Activated CD4-positive, alpha-beta memory T cell treated with anti-CD3 and anti-CD28 coated beads for 36 hours (primary cell): ENCODE results near the gene NUDT8. TPM values are rescaled to one million over a fixed set of nuclear protein-coding genes. Genes with fewer than 3 reads are reported as not detected.

Experiments used
- CTCF ChIA-PET: fragments of 350-600 bp; sonication (Branson Sonifier 250); formaldehyde crosslinking; loops from one replicate; lab custom pipeline; 2021; ENCODE audit warnings: antibody characterized with exemption, inconsistent platforms; lab: Charles Lee
- POLR2A ChIA-PET: fragments of 350-600 bp; sonication (Branson Sonifier 250); formaldehyde crosslinking; loops from one replicate; lab custom pipeline; 2021; ENCODE audit warnings: antibody characterized with exemption; lab: Charles Lee
- DNase-seq: peaks from one replicate; pipeline ENCODE4 v3.0.0-alpha.2; 2020
- H3K27ac Mint-ChIP-seq: one replicate; pipeline ENCODE4 v1.8.0; 2021; ENCODE audit warnings: mixed read lengths
- H3K27me3 Mint-ChIP-seq: one replicate; pipeline ENCODE4 v1.8.0; 2021; ENCODE audit warnings: mixed read lengths
- H3K36me3 Mint-ChIP-seq: one replicate; pipeline ENCODE4 v1.8.0; 2021; ENCODE audit warnings: mixed read lengths
- H3K4me1 Mint-ChIP-seq: one replicate; pipeline ENCODE4 v1.8.0; 2021; ENCODE audit warnings: low read depth, mixed read lengths
- H3K4me3 Mint-ChIP-seq: one replicate; pipeline ENCODE4 v1.8.0; 2021; ENCODE audit warnings: mild to moderate bottlenecking, mixed read lengths
- H3K9me3 Mint-ChIP-seq: one replicate; pipeline ENCODE4 v1.8.0; 2021; ENCODE audit warnings: mixed read lengths
- intact Hi-C: fragments of 100-400 bp; cut with micrococcal nuclease; formaldehyde crosslinking; loops from one replicate; pipeline ENCODE4 v1.15.1; 2023
- total RNA-seq, 2 experiments: library from RNA; stranded (reverse); gene quantifications; one replicate each; pipeline ENCODE4 v1.2.3, GENCODE V29; 2021

Gene NUDT8
- total RNA-seq, 2 experiments from 2014 or later = 23.3 to 24.3 TPM

DNA sequence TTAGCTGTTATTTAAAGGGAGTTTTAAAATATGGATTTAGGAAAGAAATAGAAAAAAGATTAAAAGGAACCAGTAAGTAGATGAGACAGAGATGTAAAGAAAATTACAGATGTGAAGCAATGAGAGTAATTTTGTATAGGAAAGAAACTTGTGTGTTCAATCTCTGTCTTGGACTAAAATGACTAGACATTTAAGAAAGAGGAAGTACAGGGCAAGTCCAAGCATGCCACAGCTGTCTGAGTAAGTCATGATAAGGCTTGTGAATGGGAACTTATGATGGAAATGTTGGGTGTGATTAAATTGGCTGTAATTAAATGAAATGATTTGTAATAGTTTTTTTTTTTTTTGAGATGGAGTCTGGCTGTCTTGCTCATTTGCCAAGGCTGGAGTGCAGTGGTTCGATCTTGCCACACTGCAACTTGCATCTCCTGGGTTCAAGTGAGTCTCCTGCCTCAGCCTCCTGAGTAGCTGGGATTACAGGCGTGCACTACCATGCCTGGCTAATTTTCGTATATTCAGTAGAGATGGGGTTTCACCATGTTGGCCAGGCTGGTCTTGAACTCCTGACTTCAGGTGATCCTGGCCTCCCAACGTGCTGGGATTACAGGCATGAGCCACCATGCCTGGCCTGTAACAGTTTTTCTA, 26.7 kb upstream of the NUDT8 start:
- CTCF ChIA-PET = interaction anchor here (0.6 to 5.8 kb wide), 3 partner anchors 10 to 833 kb away, joined by 3 to 90 read pairs (median 6); partner anchors contain the start of gene NUDT8
- peaks cover 2% of the 10 kb centered on the region for H3K36me3 Mint-ChIP-seq
- H3K27ac Mint-ChIP-seq = no peak overlapping the region
- no peak for DNase-seq
- POLR2A ChIA-PET = interaction anchor here (1.5 kb wide), 1 partner anchor 26 kb away, joined by 8 read pairs; the partner anchor contains the start of gene NUDT8
- no peak overlapping the region for H3K4me3 Mint-ChIP-seq
- H3K27me3 Mint-ChIP-seq = no peaks in the 10 kb centered on the region
- intact Hi-C loops = loop anchor here (5.0 kb wide), 1 partner anchor 74 kb away; the partner anchor contains the start of gene GSTP1
- peaks cover 14% of the 10 kb centered on the region for H3K4me1 Mint-ChIP-seq
- H3K9me3 Mint-ChIP-seq = peaks cover 5% of the 10 kb centered on the region

DNA sequence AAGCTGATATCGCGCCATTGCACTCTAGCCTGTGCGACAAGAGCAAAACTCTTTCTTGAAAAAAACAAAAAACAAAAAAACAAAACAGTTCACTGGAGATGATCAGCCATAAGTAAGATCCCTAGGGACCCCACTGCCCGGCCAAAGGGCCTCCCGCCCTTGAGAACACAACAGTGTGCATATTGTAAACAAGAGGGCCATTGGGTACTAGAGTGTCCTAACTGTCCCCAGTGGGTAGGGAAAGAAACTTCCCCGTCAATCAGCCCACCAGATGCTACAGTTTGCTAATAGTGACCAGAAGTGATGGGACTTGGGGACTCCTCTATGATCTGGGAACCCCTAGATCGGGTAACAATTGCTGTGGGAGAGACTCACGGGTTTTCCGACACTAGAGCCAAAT, 24.5 kb upstream of the NUDT8 start:
- CTCF ChIA-PET = interaction anchor here (1.0 kb wide), 1 partner anchor 302 kb away, joined by 3 read pairs; no protein-coding TSS in a partner anchor
- Mint-ChIP-seq H3K36me3 (peaks cover 2% of the 10 kb centered on the region), H3K4me1 (peaks cover 27% of the 10 kb centered on the region), H3K9me3 (peaks cover 5% of the 10 kb centered on the region), H3K27me3 (no peaks in the 10 kb centered on the region), H3K4me3 (no peak overlapping the region), H3K27ac (no peak overlapping the region)
- POLR2A ChIA-PET = no interaction called here
- intact Hi-C loops = no loop called here
- DNase-seq = no peak

- Mint-ChIP-seq H3K4me1 (peaks cover 27% of the 10 kb centered on the region), H3K27me3 (no peaks in the 10 kb centered on the region), H3K4me3 (no peak overlapping the region), H3K36me3 (peaks cover 2% of the 10 kb centered on the region), H3K9me3 (peaks cover 5% of the 10 kb centered on the region), H3K27ac (no peak overlapping the region)
- POLR2A ChIA-PET = no interaction called here
- CTCF ChIA-PET = no interaction called here
- DNase-seq = no peak
- intact Hi-C loops = no loop called here
Observed at GRCh38 chr11:67652965-67653845, 23.5 kb upstream of the NUDT8 start.

- POLR2A ChIA-PET = no interaction called here
- CTCF ChIA-PET = interaction anchor here (0.8 to 6.3 kb wide), 3 partner anchors 23 to 140 kb away, joined by 3 to 56 read pairs (median 4); partner anchors contain the start of gene NUDT8
- peaks cover 5% of the 10 kb centered on the region for H3K9me3 Mint-ChIP-seq
- DNase-seq = no peak
- intact Hi-C loops = no loop called here
- peaks cover 2% of the 10 kb centered on the region for H3K36me3 Mint-ChIP-seq
- H3K27me3 Mint-ChIP-seq = no peaks in the 10 kb centered on the region
- H3K27ac Mint-ChIP-seq = no peak overlapping the region
- no peak overlapping the region for H3K4me3 Mint-ChIP-seq
- peaks cover 20% of the 10 kb centered on the region for H3K4me1 Mint-ChIP-seq
Observed at GRCh38 chr11:67651976-67652781, 22.4 kb upstream of the NUDT8 start.

DNA sequence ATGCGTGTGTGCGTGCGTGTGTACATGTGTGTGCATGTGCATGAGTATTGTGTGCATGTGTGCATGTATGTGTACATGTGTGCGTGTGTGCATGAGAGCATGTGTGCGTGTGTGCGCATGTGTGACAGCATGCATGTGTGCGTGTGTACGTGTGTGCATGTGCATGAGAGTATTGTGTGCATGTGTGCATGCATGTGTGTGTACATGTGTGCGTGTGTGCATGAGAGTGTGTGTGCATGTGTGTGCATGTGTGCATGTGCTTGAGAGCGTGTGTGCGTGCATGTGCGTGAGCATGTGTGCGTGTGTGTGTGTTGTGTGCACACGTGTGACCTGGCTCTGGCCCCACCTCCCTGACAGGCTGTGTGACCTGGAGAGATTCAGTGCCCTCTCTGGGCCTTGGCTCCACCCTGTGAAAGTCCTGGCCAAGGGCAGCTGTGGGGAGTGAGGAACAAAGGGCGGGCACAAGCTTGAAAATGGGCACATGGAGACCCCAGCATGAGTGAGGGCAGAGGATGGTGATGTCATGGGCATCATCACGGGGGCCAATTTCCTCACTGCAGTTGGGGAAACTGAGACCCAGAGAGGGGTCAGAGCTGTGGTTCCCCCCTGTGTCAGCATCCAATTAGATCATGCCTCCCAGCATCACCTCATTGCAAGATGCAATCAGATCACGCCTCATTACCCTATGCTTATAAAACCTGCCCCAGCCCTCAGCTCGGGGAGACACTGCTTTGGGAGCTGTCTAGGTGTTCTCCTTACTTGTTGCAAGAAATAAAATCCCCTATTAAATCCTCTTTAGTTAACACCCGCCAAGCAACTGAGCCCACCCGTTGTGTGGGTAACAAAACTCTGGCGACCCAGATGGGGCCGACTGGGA, 20.1 kb upstream of the NUDT8 start:
- Mint-ChIP-seq H3K36me3 (no peaks in the 10 kb centered on the region), H3K9me3 (no peaks in the 10 kb centered on the region), H3K27ac (peak overlapping the region; percentile 85), H3K27me3 (peaks cover 4% of the 10 kb centered on the region), H3K4me1 (peaks cover 27% of the 10 kb centered on the region), H3K4me3 (peak overlapping the region; percentile 87)
- intact Hi-C loops = no loop called here
- DNase-seq = no peak
- CTCF ChIA-PET = interaction anchor here (0.8 to 7.7 kb wide), 4 partner anchors 9 to 20 kb away, joined by 3 to 56 read pairs (median 18); partner anchors contain the start of gene NUDT8
- POLR2A ChIA-PET = interaction anchor here (1.3 kb wide), 1 partner anchor 20 kb away, joined by 3 read pairs; the partner anchor contains the start of gene NUDT8

DNA sequence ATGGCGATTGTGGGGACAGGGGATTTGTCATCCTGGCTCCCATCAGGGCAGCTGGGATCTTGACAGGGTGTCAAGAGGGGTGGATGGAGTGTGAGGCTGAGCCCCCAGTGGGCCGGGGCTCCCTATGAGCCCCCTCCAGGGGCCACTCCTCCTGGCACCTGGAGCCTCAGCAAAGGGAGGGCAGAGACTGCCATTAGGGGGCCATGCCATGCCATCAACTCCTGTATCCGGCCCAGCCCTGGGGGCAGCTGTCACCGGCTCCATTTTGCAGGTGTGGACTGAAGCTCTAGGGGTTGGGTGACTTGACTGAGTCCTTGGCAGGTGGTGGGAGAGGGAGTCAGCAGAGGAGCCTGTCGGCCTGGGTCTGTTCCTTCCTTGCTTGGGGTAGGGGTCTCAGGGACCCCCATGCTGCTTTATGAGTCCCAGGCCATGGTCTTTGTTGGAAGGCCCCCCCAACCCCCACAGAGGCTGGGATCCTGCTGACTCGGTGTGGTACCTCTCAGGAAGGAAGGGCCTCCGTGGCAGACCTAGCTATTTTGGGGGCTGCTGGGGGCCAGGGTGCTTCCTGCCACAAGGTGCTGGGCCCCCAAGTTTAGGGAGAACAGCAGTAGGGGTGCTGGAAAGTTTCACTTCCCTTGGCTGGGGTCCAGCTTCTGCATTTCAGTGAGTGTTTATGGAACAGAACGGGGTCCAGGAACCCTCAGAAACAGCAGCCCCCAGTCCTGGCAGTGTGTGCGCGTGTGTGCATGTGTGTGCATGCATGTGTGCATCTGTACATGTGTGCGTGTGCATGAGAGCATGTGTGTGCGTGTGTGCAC, 19.3 kb upstream of the NUDT8 start:
- DNase-seq = no peak
- H3K9me3 Mint-ChIP-seq = peaks cover 1% of the 10 kb centered on the region
- intact Hi-C loops = no loop called here
- H3K4me1 Mint-ChIP-seq = peaks cover 27% of the 10 kb centered on the region
- H3K4me3 Mint-ChIP-seq = no peak overlapping the region
- H3K27ac Mint-ChIP-seq = no peak overlapping the region
- ChIA-PET CTCF (interaction anchor here (1.1 to 7.7 kb wide), 4 partner anchors 10 to 19 kb away, joined by 3 to 56 read pairs (median 20); partner anchors contain the start of gene NUDT8), POLR2A (interaction anchor here (0.9 kb wide), 1 partner anchor 19 kb away, joined by 4 read pairs; the partner anchor contains the start of gene NUDT8)
- peaks cover 4% of the 10 kb centered on the region for H3K27me3 Mint-ChIP-seq
- H3K36me3 Mint-ChIP-seq = no peaks in the 10 kb centered on the region

DNA sequence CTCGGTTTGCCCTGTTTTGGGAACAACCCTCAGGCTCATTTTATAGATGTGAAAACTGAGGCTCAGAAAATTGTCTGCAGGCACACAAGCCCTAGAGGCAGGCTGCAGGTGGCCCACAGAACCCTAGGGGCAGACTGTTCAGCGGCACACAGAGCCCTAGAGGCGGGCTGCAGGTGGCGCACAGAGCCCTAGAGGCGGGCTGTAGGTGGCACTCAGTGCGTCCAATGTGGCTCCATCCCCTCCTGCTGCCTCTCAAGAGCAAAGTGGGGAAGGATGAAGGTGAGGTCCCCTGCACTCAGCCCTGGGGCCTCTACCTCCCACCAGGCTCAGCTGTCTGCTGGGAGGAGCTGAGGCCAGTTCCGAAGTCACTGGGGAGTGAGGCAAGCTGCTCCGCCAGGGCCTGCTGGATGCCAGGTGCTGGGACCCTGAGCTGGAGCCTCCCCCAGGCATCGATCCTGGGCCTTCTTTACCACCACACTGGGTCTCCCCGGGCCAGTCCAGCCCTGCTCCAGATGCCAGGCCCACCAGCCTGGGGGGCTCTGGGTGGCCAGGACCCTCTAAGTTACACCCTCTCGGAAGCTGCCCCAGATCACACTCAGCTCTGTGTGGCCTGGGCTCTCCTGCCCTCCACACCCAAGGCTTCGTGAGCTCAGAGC, 18.5 kb upstream of the NUDT8 start:
- H3K4me3 Mint-ChIP-seq = no peak overlapping the region
- H3K36me3 Mint-ChIP-seq = no peaks in the 10 kb centered on the region
- peaks cover 27% of the 10 kb centered on the region for H3K4me1 Mint-ChIP-seq
- intact Hi-C loops = no loop called here
- peaks cover 2% of the 10 kb centered on the region for H3K9me3 Mint-ChIP-seq
- no peak overlapping the region for H3K27ac Mint-ChIP-seq
- peaks cover 4% of the 10 kb centered on the region for H3K27me3 Mint-ChIP-seq
- POLR2A ChIA-PET = interaction anchor here (0.9 kb wide), 1 partner anchor 18 kb away, joined by 4 read pairs; the partner anchor contains the start of gene NUDT8
- DNase-seq = peak; percentile 68
- CTCF ChIA-PET = interaction anchor here (1.1 to 7.7 kb wide), 4 partner anchors 9 to 19 kb away, joined by 3 to 56 read pairs (median 20); partner anchors contain the start of gene NUDT8

- intact Hi-C loops = no loop called here
- H3K27me3 Mint-ChIP-seq = peaks cover 4% of the 10 kb centered on the region
- no peaks in the 10 kb centered on the region for H3K36me3 Mint-ChIP-seq
- no peak overlapping the region for H3K4me3 Mint-ChIP-seq
- no peak for DNase-seq
- ChIA-PET POLR2A (no interaction called here), CTCF (interaction anchor here (2.1 to 7.7 kb wide), 3 partner anchors 10 to 18 kb away, joined by 6 to 56 read pairs (median 34); partner anchors contain the start of gene NUDT8)
- H3K27ac Mint-ChIP-seq = no peak overlapping the region
- H3K4me1 Mint-ChIP-seq = peaks cover 27% of the 10 kb centered on the region
- peaks cover 2% of the 10 kb centered on the region for H3K9me3 Mint-ChIP-seq
Observed at GRCh38 chr11:67647471-67647870, 17.7 kb upstream of the NUDT8 start.

- Mint-ChIP-seq H3K4me1 (peaks cover 27% of the 10 kb centered on the region), H3K4me3 (peak overlapping the region; percentile 39), H3K9me3 (peaks cover 2% of the 10 kb centered on the region), H3K27ac (peak overlapping the region; percentile 16), H3K36me3 (no peaks in the 10 kb centered on the region), H3K27me3 (peaks cover 4% of the 10 kb centered on the region)
- peak; percentile 77 for DNase-seq
- intact Hi-C loops = no loop called here
- ChIA-PET POLR2A (interaction anchor here (1.6 kb wide), 1 partner anchor 17 kb away, joined by 5 read pairs; the partner anchor contains the start of gene NUDT8), CTCF (interaction anchor here (1.4 to 7.7 kb wide), 4 partner anchors 10 to 17 kb away, joined by 4 to 56 read pairs (median 20); partner anchors contain the start of gene NUDT8)
Observed at GRCh38 chr11:67646535-67647336, 17.0 kb upstream of the NUDT8 start.
